Activated CD8-positive, alpha-beta memory T cell treated with anti-CD3 and anti-CD28 coated beads, Interleukin-2, amount 10 ng/mL, durations not matched to agents 7 days and 5 days (primary cell): ENCODE results near the gene GUCY1A1. TPM values are rescaled to one million over a fixed set of nuclear protein-coding genes. Genes with fewer than 3 reads are reported as not detected.
"Not testable (repeated sequence)": the region's sequence is repeated elsewhere in the genome, so short reads cannot be mapped to it uniquely, and the experiment has no call there.

Source experiments
- ATAC-seq: fragments of 150-1000 bp; cut with Tn5 transposase; one replicate; pipeline ENCODE4 v1.10.0; 2021; ENCODE audit warnings: moderate library complexity
- CTCF ChIA-PET: fragments of 350-600 bp; sonication (Branson Sonifier 250); formaldehyde crosslinking; loops from one replicate; lab custom pipeline; 2021; ENCODE audit warnings: antibody characterized with exemption; lab: Charles Lee
- DNase-seq: peaks from one replicate; pipeline ENCODE4 v3.0.0-alpha.2; 2020
- H3K27ac Mint-ChIP-seq: one replicate; pipeline ENCODE4 v1.8.0; 2021; ENCODE audit warnings: mild to moderate bottlenecking, mixed read lengths
- H3K27me3 Mint-ChIP-seq: one replicate; pipeline ENCODE4 v1.8.0; 2021; ENCODE audit warnings: mixed read lengths
- H3K36me3 Mint-ChIP-seq: one replicate; pipeline ENCODE4 v1.8.0; 2021; ENCODE audit warnings: mild to moderate bottlenecking, mixed read lengths
- H3K4me1 Mint-ChIP-seq: one replicate; pipeline ENCODE4 v1.8.0; 2021; ENCODE audit warnings: mixed read lengths
- H3K4me3 Mint-ChIP-seq: one replicate; pipeline ENCODE4 v1.8.0; 2021; ENCODE audit warnings: mild to moderate bottlenecking, moderate library complexity, mixed read lengths
- H3K9me3 Mint-ChIP-seq: one replicate; pipeline ENCODE4 v1.8.0; 2022; ENCODE audit warnings: low read depth, mixed read lengths
- total RNA-seq, 2 experiments: library from RNA; stranded (reverse); gene quantifications; one replicate each; pipeline ENCODE4 v1.2.3, GENCODE V29; 2021

The GUCY1A1 gene
- total RNA-seq, 2 experiments from 2014 or later, result 0.87 TPM; not detected in 1

DNA sequence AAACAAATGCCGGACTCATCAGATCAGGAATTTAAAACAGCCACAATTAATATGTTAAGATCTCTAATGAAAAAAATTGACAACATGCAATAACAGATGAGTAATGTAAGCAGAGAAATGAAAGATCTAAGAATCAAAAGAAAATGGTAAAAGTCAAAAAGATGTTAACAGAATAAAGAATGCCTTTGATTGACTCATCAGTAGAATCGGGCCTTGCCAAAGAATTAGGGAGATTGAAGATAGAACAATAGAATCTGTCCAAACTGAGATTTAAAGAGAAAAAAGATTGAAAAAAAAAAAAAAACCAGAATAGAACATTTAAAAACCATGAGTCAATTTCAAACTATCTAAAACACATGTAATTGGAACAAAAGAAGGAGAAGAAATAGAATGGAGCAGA, 25.9 kb upstream of the GUCY1A1 start:
- Mint-ChIP-seq H3K4me1 (peaks cover 3% of the 10 kb centered on the region), H3K27ac (no peak overlapping the region), H3K4me3 (no peak overlapping the region), H3K27me3 (peaks cover 9% of the 10 kb centered on the region), H3K9me3 (no peaks in the 10 kb centered on the region), H3K36me3 (no peaks in the 10 kb centered on the region)
- ATAC-seq (no peak), DNase-seq (no peak)
- CTCF ChIA-PET, result no interaction called here

DNA sequence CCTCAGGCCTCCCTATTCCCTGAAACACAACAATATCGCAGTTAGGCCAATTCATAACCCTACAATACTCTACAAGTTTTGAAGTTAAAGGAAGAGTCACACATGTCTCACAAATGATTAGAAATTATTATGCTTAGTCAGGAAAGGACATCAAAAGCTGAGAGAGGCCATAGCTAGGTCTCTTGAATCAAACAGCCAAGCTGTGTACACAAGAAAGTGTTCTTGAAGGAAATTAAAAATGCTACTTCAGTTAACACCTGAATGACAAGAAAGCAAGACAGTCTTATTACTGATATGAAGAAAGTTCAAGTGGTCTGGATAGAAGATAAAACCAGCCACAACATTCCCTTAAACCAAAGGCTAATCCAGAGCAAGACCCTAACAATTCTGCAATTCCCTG, 23.6 kb upstream of the GUCY1A1 start:
- no peaks in the 10 kb centered on the region for H3K9me3 Mint-ChIP-seq
- ATAC-seq (no peak), DNase-seq (no peak)
- H3K4me1 Mint-ChIP-seq, result peaks cover 3% of the 10 kb centered on the region
- H3K27ac Mint-ChIP-seq, result no peak overlapping the region
- H3K27me3 Mint-ChIP-seq, result peaks cover 9% of the 10 kb centered on the region
- CTCF ChIA-PET, result no interaction called here
- H3K36me3 Mint-ChIP-seq, result no peaks in the 10 kb centered on the region
- no peak overlapping the region for H3K4me3 Mint-ChIP-seq

DNA sequence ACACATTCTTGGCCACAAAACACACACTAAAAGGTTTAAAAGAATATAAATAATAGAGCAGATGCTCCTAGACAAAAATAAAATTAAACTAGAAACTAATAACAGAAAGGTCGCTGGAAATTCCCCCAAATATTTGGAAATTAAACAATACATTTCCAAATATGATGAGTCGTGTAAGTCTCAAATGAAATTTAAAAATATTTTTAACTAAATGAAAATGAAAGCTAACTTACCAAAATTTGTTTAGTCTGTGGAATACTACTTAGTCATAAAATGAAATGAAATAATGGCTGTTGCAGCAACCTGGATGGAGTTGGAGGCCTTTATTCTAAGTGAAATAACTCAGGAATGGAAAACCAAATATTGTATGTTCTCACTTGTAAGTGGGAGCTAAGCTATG, 20.6 kb upstream of the GUCY1A1 start:
- CTCF ChIA-PET, result no interaction called here
- Mint-ChIP-seq H3K27me3 (peaks cover 4% of the 10 kb centered on the region), H3K9me3 (no peaks in the 10 kb centered on the region), H3K4me3 (no peak overlapping the region), H3K27ac (no peak overlapping the region), H3K4me1 (no peaks in the 10 kb centered on the region), H3K36me3 (no peaks in the 10 kb centered on the region)
- ATAC-seq, result no peak
- DNase-seq, result no peak

DNA sequence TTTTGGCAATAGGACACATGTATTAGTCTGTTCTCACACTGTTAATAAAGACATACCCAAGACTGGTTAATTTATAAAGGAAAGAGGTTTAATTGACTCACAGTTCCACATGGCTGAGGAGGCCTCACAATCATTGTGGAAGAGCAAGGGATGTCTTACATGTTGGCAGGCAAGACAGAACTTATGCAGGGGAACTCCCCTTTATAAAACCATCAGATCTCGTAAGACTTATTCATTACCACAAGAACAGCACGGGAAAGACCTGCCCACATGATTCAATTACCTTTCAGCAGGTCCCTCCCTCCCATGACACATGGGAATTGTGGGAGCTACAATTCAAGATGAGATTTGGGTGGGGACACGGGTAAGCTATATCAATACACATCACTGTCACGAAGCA, 15.9 kb upstream of the GUCY1A1 start:
- H3K27me3 Mint-ChIP-seq, ATAC-seq, H3K9me3 Mint-ChIP-seq, H3K36me3 Mint-ChIP-seq, H3K4me1 Mint-ChIP-seq, DNase-seq, H3K27ac Mint-ChIP-seq, CTCF ChIA-PET, H3K4me3 Mint-ChIP-seq: not testable (repeated sequence)

- Mint-ChIP-seq H3K9me3 (no peaks in the 10 kb centered on the region), H3K4me1 (no peaks in the 10 kb centered on the region), H3K4me3 (no peak overlapping the region), H3K36me3 (no peaks in the 10 kb centered on the region), H3K27me3 (no peaks in the 10 kb centered on the region), H3K27ac (no peak overlapping the region)
- no peak for ATAC-seq
- no peak for DNase-seq
- CTCF ChIA-PET, result no interaction called here
Measured at GRCh38 chr4:155653052-155653451, 13.6 kb upstream of the GUCY1A1 start.

DNA sequence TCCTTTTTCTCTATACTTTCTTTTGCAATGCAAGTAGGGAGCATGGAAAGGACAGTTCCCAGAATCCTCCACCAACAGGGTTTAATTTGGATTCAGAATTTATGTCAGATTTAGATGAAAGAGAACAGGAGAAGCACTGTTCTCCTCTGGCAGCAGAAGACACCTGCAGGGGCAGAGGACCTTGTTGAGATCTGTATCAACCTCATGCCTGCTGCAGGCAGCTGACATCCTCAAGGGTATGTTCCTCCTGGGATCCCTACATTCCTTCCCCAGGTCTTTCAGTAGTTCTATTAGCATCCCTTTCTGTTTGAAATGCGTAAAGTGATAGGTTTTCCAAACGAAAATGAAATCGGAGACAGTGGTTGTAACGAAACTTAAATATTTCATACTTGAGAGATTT, 10.6 kb upstream of the GUCY1A1 start:
- ATAC-seq, result no peak
- Mint-ChIP-seq H3K4me1 (no peaks in the 10 kb centered on the region), H3K9me3 (no peaks in the 10 kb centered on the region), H3K27ac (no peak overlapping the region), H3K4me3 (no peak overlapping the region), H3K36me3 (no peaks in the 10 kb centered on the region), H3K27me3 (peaks cover 2% of the 10 kb centered on the region)
- CTCF ChIA-PET, result no interaction called here
- DNase-seq, result no peak

DNA sequence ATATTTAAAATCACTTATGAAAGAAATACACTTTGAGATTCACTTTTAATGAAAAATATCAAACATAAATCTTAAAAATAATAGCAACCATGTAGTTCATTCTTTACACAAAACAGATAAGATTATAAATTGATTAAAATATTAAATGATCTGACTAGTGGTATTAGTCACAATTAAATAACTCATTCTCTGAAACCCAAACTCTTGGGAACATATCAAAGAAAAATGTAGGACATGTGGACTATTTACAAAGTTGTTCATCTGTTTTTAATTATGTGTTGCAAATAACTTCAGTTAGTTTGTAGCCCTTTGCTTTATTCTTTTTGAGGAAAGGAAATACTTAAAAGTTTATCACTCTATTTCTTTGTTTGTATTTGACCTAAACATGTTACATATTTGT, 9.5 kb upstream of the GUCY1A1 start:
- H3K36me3 Mint-ChIP-seq, result no peaks in the 10 kb centered on the region
- CTCF ChIA-PET, result no interaction called here
- DNase-seq, result no peak
- no peaks in the 10 kb centered on the region for H3K4me1 Mint-ChIP-seq
- peaks cover 2% of the 10 kb centered on the region for H3K27me3 Mint-ChIP-seq
- H3K27ac Mint-ChIP-seq, result no peak overlapping the region
- no peak overlapping the region for H3K4me3 Mint-ChIP-seq
- no peak for ATAC-seq
- no peaks in the 10 kb centered on the region for H3K9me3 Mint-ChIP-seq

GRCh38 chr4:155657985-155658680, 8.5 kb upstream of the GUCY1A1 start:
- Mint-ChIP-seq H3K36me3 (no peaks in the 10 kb centered on the region), H3K27ac (no peak overlapping the region), H3K4me3 (no peak overlapping the region)

DNA sequence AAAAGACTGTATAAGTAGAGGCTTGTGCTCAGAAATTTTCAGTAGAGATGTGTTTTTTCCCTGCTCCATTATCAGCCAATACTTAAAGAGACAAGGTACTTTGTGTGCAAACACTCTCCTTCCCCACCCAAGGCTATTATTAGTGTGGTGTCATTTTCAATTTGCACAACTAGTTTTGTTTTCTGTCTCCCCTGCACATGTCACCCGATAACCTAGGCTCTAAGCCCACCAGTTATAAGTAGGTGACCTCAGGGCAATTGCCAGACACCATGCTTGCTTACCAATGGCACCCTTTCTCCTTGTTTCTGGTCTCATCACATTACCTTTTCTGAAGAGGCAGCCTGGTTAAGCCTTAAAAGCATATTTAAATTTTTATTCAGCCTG, 8.0 kb upstream of the GUCY1A1 start:
- Mint-ChIP-seq H3K27ac (no peak overlapping the region), H3K9me3 (no peaks in the 10 kb centered on the region), H3K4me1 (no peaks in the 10 kb centered on the region), H3K36me3 (no peaks in the 10 kb centered on the region), H3K4me3 (no peak overlapping the region), H3K27me3 (peaks cover 5% of the 10 kb centered on the region)
- DNase-seq (no peak), ATAC-seq (no peak)
- CTCF ChIA-PET, result no interaction called here

More at GRCh38 chr4:155657985-155658680, 8.5 kb upstream of the GUCY1A1 start:
- Mint-ChIP-seq H3K27me3 (peaks cover 2% of the 10 kb centered on the region), H3K9me3 (no peaks in the 10 kb centered on the region), H3K4me1 (no peaks in the 10 kb centered on the region)
- DNase-seq (no peak), ATAC-seq (no peak)
- CTCF ChIA-PET, result no interaction called here

DNA sequence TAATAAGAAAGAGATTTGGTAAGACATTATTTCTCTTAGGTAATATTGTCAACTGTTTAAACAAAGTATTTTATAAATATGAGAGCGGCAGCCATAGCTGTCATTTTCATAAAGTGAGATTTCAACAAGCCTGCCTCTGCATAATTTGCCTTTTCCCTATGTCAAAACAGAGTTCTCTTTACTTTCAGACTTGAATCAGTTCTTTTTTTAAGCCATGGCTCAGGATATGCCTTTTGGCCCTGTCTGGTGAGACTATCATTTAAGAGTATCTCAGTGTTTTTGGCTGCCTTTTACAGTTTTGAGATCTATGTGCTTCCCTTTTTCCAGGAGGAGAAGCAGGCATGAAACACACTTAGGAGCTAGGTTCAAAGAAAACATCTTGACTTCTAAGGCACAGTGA, 7.5 kb upstream of the GUCY1A1 start:
- CTCF ChIA-PET, result interaction anchor here (1.1 kb wide), 1 partner anchor 26 kb away, joined by 5 read pairs; no protein-coding TSS in a partner anchor
- Mint-ChIP-seq H3K4me1 (no peaks in the 10 kb centered on the region), H3K36me3 (no peaks in the 10 kb centered on the region), H3K9me3 (no peaks in the 10 kb centered on the region), H3K4me3 (no peak overlapping the region), H3K27ac (no peak overlapping the region), H3K27me3 (peaks cover 9% of the 10 kb centered on the region)
- no peak for ATAC-seq
- no peak for DNase-seq

- Mint-ChIP-seq H3K9me3 (no peaks in the 10 kb centered on the region), H3K27me3 (peaks cover 21% of the 10 kb centered on the region), H3K4me1 (no peaks in the 10 kb centered on the region), H3K36me3 (no peaks in the 10 kb centered on the region), H3K27ac (no peak overlapping the region), H3K4me3 (no peak overlapping the region)
- DNase-seq (no peak), ATAC-seq (no peak)
- CTCF ChIA-PET, result no interaction called here
Measured at GRCh38 chr4:155660436-155660835, 6.2 kb upstream of the GUCY1A1 start.

DNA sequence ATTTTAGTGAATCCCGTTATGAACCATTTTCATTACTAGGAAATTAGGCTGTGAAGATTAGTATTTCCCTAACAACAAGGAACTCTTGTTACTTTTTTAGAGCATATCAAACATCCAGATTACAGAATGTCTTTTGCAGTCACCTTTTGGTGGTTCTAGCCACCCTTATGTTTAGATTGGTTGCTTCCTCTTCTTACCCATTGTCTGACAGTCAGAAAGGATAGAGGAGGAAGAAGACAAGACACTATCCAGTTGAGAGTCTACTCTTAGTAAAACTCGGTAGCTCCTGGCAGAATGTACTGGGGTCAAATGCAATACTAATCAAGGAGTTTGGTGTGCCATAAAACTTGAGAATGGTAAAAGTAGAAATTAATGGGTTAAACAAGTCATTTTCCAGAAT, 1.6 kb upstream of the GUCY1A1 start:
- Mint-ChIP-seq H3K27me3 (peaks cover 53% of the 10 kb centered on the region), H3K9me3 (no peaks in the 10 kb centered on the region), H3K4me3 (no peak overlapping the region), H3K4me1 (peaks cover 17% of the 10 kb centered on the region), H3K36me3 (no peaks in the 10 kb centered on the region), H3K27ac (no peak overlapping the region)
- DNase-seq, result no peak
- no peak for ATAC-seq
- CTCF ChIA-PET, result no interaction called here

DNA sequence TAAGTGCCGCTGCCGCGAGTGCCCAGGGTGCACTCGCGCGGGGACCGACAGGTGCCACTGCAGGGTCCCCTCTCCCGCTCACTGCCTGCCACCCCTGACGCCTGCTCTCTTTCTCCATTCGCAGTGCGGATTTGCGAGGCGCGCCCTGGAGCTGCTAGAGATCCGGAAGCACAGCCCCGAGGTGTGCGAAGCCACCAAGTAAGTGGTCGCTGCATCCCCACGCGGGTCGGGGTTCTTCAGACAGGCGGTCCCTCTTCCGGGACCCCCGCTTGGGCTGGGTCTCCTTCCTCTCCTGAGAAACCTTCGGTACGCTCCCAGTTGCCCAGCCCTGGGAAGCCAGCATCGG, 547 bp downstream of the GUCY1A1 start:
- Mint-ChIP-seq H3K9me3 (no peaks in the 10 kb centered on the region), H3K4me3 (peak overlapping the region; percentile 74), H3K27me3 (peaks cover 71% of the 10 kb centered on the region), H3K4me1 (peaks cover 17% of the 10 kb centered on the region), H3K36me3 (no peaks in the 10 kb centered on the region), H3K27ac (no peak overlapping the region)
- DNase-seq (peak; percentile 40), ATAC-seq (peak; percentile 64)
- CTCF ChIA-PET, result no interaction called here

DNA sequence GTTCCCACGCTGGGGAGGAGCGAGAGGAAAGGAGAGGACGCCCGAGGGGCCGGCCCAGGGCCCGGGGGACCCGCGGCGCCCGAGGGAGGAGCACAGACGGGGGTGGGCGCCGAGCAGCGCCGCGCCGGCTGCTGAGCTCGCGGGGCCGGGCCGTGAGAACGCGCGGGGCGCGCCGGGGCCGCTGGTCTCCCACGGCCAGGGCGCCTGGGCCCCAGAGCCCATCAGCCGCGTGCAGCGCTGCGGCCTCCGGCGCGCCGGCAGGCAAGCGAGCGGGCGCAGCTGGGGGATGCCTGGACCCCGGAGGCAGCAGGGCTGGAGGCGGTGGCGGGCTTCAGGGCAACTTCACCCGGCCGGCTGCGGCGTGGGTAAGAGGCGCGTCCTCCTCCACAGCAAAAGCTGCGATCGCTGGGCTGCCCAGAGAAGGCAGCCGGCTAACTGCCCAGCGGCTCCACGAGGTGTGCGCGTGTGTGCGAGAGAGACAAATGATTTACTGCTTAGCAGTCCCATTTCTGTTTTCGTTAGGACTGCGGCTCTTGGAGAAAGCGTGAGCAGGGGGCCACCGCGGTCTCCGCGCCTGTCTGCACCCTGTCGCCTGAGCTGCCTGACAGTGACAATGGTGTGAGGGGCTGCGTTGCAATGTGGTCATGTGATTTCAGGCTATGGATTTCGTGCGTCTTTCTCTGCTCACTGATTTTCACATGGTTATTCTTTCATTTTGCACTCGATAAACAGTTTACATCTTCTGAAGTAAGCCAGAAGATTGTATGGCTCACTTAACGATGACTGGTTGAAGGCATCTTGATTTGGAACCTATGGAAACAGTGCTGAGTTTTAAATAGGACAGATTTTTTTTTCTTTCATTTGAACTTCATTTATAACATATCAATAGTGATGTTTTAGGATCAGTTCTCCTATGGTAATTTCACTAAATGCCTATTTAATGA, 1.2 kb downstream of the GUCY1A1 start:
- peaks cover 17% of the 10 kb centered on the region for H3K4me1 Mint-ChIP-seq
- CTCF ChIA-PET, result no interaction called here
- peaks cover 73% of the 10 kb centered on the region for H3K27me3 Mint-ChIP-seq
- H3K4me3 Mint-ChIP-seq, result peak overlapping the region; percentile 58
- DNase-seq (no peak), ATAC-seq (peak; percentile 51)
- H3K9me3 Mint-ChIP-seq, result no peaks in the 10 kb centered on the region
- no peaks in the 10 kb centered on the region for H3K36me3 Mint-ChIP-seq
- H3K27ac Mint-ChIP-seq, result no peak overlapping the region
